ENCODE data around the gene SNAPC1. TPM values are rescaled to one million over a fixed set of nuclear protein-coding genes. Genes with fewer than 3 reads are reported as not detected.

Gene SNAPC1, protein sequence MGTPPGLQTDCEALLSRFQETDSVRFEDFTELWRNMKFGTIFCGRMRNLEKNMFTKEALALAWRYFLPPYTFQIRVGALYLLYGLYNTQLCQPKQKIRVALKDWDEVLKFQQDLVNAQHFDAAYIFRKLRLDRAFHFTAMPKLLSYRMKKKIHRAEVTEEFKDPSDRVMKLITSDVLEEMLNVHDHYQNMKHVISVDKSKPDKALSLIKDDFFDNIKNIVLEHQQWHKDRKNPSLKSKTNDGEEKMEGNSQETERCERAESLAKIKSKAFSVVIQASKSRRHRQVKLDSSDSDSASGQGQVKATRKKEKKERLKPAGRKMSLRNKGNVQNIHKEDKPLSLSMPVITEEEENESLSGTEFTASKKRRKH
- total RNA-seq (1 to 10 TPM; 3.3 to 4.3 TPM), total RNA-seq (5.8 to 8.0 reads per million in 2 donors)

GRCh38 chr14:61761959-61762786, at the start of gene SNAPC1:
Gene SNAPC1, plus strand, starts transcription at chr14:61762420. Its CDS starts 41 bp downstream, at chr14:61762461.
- no peaks in the 10 kb centered on the region for H3K36me3 Mint-ChIP-seq (ENCODE audit: low read depth)
- peak; percentile 93 to 96 (median 95) for DNase-seq
- no peaks in the 10 kb centered on the region for H3K27me3 Mint-ChIP-seq
- H3K9me3 ChIP-seq (ENCODE audit: control insufficient read depth, low read length, poor library complexity, severe bottlenecking), result no peaks in the 10 kb centered on the region
- peak within 1 kb of the TSS; percentile 99 for H3K4me3 Mint-ChIP-seq
- H3K27ac Mint-ChIP-seq, result peak within 1 kb of the TSS; percentile 96
- peak; percentile 96 for ATAC-seq
- peaks cover 33% of the 10 kb centered on the region for H3K4me1 Mint-ChIP-seq

GRCh38 chr14:61713724-61714437, 48.3 kb upstream of the SNAPC1 start:
- no peak for ATAC-seq
- peak overlapping the region; percentile 89 for H3K27ac Mint-ChIP-seq

DNA sequence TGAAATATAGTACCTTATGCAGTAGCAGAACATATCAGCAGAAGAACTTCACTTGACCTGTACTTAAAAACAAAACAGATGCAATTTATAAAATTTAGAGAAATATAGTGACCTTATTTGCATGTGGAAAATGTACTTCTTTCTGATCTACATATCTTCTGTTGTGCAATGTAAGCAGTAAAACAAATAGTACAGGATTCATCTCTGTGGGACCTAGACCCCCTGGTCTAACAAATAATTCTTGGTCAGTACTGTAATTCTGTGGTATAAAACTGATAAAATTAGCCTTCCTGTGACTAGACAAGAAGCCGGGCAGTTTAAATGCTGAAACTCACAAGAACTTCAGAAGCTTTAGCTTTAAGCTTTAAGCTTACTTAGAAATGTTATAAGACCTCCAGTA, 45.3 kb upstream of the SNAPC1 start:
- DNase-seq (no peak), ATAC-seq (no peak)
- Mint-ChIP-seq H3K27ac (peak overlapping the region; percentile 39), H3K27me3 (no peaks in the 10 kb centered on the region), H3K36me3 (ENCODE audit: low read depth) (no peaks in the 10 kb centered on the region), H3K4me1 (peaks cover 44% of the 10 kb centered on the region), H3K4me3 (no peak overlapping the region)
- no peaks in the 10 kb centered on the region for H3K9me3 ChIP-seq (ENCODE audit: control insufficient read depth, low read length, poor library complexity, severe bottlenecking)

More at GRCh38 chr14:61713724-61714437, 48.3 kb upstream of the SNAPC1 start:
- DNase-seq, result no peak
- H3K27me3 Mint-ChIP-seq, result no peaks in the 10 kb centered on the region
- H3K9me3 ChIP-seq (ENCODE audit: control insufficient read depth, low read length, poor library complexity, severe bottlenecking), result no peaks in the 10 kb centered on the region
- peak overlapping the region; percentile 21 for H3K4me3 Mint-ChIP-seq
- H3K4me1 Mint-ChIP-seq, result peaks cover 43% of the 10 kb centered on the region
- no peaks in the 10 kb centered on the region for H3K36me3 Mint-ChIP-seq (ENCODE audit: low read depth)

- no peak overlapping the region for H3K4me3 Mint-ChIP-seq
Measured at GRCh38 chr14:61718039-61718438, 44.2 kb upstream of the SNAPC1 start.

DNA sequence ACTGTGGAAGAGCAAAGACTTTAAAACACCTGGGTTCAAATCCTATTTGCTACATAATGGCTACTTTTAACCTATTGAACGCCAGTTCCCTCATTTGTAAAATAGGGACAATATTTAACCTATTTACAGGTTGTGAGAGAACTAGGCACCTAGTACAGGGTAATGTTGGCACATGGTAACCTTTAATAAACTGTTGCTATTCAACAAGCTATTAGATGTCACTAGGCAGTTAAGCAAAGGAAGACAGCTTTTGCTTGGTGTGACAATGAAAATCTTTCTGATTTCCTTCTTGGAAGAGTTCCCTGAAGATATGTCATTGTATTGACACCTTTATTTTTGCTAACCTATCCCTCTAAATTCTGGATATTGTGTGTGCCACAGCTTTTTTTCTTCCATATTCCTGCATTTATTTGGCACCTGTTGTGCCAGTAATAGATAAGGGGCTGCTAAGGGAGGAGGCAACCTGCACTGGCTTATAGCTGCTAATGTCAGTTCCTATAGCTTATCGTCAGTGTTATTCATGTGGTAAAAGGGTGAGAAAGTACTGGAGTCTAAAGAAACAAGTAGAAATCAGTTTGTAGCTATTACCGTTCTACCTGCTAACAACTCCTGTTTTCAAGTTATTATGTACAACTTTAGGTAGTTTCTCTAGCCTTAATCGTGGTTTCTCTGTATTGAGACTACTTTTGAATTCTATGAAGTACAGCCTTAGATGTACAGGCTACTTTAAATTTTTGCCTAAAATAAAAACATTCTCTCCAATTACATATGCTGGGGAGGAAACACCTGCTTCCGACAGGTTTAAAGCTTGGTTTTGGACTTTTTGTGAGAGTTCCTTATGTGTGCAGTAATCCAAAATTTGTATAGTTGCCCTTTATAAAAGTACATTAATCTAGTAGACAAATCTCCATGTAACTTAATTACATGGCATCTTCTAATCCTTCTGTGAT, 42.6 kb upstream of the SNAPC1 start:
- DNase-seq (no peak), ATAC-seq (peak; percentile 73)
- H3K4me1 Mint-ChIP-seq, result peaks cover 40% of the 10 kb centered on the region
- H3K9me3 ChIP-seq (ENCODE audit: control insufficient read depth, low read length, poor library complexity, severe bottlenecking), result no peaks in the 10 kb centered on the region
- no peaks in the 10 kb centered on the region for H3K27me3 Mint-ChIP-seq
- H3K27ac Mint-ChIP-seq, result peak overlapping the region; percentile 88
- H3K4me3 Mint-ChIP-seq, result peak overlapping the region; percentile 67
- peaks cover 4% of the 10 kb centered on the region for H3K36me3 Mint-ChIP-seq (ENCODE audit: low read depth)

More at GRCh38 chr14:61718039-61718438, 44.2 kb upstream of the SNAPC1 start:
- Mint-ChIP-seq H3K4me1 (peaks cover 37% of the 10 kb centered on the region), H3K27me3 (no peaks in the 10 kb centered on the region), H3K27ac (peak overlapping the region; percentile 88), H3K36me3 (ENCODE audit: low read depth) (no peaks in the 10 kb centered on the region)
- no peak for DNase-seq
- no peak for ATAC-seq
- H3K9me3 ChIP-seq (ENCODE audit: control insufficient read depth, low read length, poor library complexity, severe bottlenecking), result no peaks in the 10 kb centered on the region

DNA sequence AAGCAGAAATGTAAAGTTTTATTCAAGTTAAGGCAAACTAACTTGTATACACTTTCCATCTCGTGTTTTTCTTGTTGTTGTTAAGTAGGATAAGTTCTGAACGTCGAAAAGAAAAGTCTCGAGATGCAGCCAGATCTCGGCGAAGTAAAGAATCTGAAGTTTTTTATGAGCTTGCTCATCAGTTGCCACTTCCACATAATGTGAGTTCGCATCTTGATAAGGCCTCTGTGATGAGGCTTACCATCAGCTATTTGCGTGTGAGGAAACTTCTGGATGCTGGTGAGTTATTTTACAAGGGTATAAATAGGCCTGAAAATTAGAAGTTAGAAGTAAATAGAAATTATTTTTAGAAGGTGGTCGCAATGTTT, 41.9 kb upstream of the SNAPC1 start:
- H3K27me3 Mint-ChIP-seq, result no peaks in the 10 kb centered on the region
- H3K36me3 Mint-ChIP-seq (ENCODE audit: low read depth), result peaks cover 8% of the 10 kb centered on the region
- H3K4me3 Mint-ChIP-seq, result peak overlapping the region; percentile 62

GRCh38 chr14:61720741-61721140, 41.5 kb upstream of the SNAPC1 start:
- H3K4me1 Mint-ChIP-seq, result peaks cover 42% of the 10 kb centered on the region
- no peak for DNase-seq

More for the DNA sequence above, 41.9 kb upstream of the SNAPC1 start:
- Mint-ChIP-seq H3K4me1 (peaks cover 45% of the 10 kb centered on the region), H3K27ac (peak overlapping the region; percentile 88)
- H3K9me3 ChIP-seq (ENCODE audit: control insufficient read depth, low read length, poor library complexity, severe bottlenecking), result no peaks in the 10 kb centered on the region
- DNase-seq (no peak), ATAC-seq (peak; percentile 30)

DNA sequence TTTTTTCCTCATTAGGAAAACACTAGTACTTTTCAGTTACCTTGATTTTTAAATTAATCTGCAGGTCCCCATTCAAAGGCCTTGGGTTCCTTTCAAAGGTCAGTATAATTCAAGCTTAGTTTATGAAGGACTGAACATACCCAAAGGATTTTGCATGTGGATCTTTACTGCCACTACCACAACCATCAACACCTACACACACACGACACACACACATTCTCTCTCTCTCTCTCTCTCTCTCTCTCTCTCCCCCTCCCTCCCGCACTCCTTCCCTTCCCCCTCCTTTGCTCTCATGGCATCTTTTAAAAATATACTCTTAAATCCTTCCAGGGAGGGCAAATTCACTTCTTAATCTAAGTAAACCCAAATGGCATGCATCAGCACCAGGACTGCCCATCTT, 38.1 kb upstream of the SNAPC1 start:
- DNase-seq (no peak), ATAC-seq (no peak)
- Mint-ChIP-seq H3K4me1 (peaks cover 38% of the 10 kb centered on the region), H3K4me3 (no peak overlapping the region), H3K36me3 (ENCODE audit: low read depth) (peaks cover 13% of the 10 kb centered on the region), H3K27ac (peak overlapping the region; percentile 65), H3K27me3 (no peaks in the 10 kb centered on the region)
- no peaks in the 10 kb centered on the region for H3K9me3 ChIP-seq (ENCODE audit: control insufficient read depth, low read length, poor library complexity, severe bottlenecking)

More at GRCh38 chr14:61720741-61721140, 41.5 kb upstream of the SNAPC1 start:
- H3K4me3 Mint-ChIP-seq, result peak overlapping the region; percentile 25
- H3K9me3 ChIP-seq (ENCODE audit: control insufficient read depth, low read length, poor library complexity, severe bottlenecking), result no peaks in the 10 kb centered on the region
- ATAC-seq, result no peak
- H3K36me3 Mint-ChIP-seq (ENCODE audit: low read depth), result peaks cover 8% of the 10 kb centered on the region
- peak overlapping the region; percentile 88 for H3K27ac Mint-ChIP-seq
- H3K27me3 Mint-ChIP-seq, result no peaks in the 10 kb centered on the region

DNA sequence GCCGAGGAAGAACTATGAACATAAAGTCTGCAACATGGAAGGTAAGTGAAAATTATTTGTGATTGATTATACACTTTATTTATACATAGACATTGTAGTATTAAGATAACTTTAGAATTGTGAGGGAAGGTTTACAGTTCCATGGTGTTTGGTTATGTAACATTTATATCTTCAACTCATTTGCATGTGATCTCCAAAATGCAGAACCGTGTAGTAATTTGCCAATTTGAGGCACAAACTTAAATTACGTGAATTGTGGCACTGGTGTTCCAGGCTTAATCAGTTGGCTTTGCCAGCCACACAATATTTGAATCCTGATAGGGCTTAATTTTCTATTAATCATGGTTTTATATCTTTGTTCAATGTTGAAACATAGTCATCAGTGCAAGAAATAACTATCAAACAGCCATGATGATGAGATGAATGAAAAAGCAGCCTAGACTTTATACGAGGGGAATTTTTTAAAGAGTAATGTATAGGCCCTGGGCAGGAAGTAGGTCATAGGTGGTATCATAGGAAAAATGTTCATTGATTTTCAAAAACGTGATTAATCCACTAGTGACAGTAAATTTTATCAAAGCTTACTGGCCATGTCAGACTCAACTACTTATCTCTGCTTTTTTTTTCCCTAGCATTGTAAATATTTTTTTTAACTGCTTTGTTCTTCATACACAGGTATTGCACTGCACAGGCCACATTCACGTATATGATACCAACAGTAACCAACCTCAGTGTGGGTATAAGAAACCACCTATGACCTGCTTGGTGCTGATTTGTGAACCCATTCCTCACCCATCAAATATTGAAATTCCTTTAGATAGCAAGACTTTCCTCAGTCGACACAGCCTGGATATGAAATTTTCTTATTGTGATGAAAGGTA, 35.2 kb upstream of the SNAPC1 start:
- H3K9me3 ChIP-seq (ENCODE audit: control insufficient read depth, low read length, poor library complexity, severe bottlenecking), result no peaks in the 10 kb centered on the region
- H3K36me3 Mint-ChIP-seq (ENCODE audit: low read depth), result peaks cover 13% of the 10 kb centered on the region
- H3K4me3 Mint-ChIP-seq, result no peak overlapping the region
- H3K4me1 Mint-ChIP-seq, result peaks cover 33% of the 10 kb centered on the region
- no peak for DNase-seq
- no peaks in the 10 kb centered on the region for H3K27me3 Mint-ChIP-seq
- peak; percentile 56 for ATAC-seq
- peak overlapping the region; percentile 65 for H3K27ac Mint-ChIP-seq

DNA sequence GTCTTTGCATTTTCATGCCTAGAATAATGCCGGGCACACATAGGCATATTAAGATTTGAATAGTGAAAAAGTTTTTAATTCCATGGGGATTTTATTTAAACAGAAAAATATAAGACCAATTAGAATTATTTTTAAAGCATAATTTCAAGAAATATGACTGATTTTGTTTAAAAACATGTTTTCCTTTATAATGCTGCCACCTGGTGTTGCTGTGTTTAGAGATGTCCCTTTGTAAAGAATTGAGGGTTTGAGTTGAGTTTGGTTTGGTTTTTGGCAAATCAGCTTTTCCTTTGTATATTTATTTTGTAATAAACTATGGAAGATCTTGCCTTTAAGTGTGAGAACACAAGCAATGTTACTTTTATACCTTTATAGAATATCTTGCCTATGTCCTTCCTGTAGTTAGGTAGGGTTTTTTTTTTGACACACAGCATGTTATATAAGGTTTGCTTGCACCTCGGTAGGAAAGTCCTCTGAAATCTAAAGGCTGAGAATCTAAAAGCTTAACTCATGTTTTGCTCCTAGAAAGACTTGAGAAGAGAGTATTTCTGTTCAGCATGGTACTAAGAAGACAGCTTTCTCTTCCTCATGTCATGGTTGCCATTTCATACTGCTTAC, 31.4 kb upstream of the SNAPC1 start:
- ATAC-seq, result no peak
- no peak overlapping the region for H3K4me3 Mint-ChIP-seq

GRCh38 chr14:61733972-61734371, 28.2 kb upstream of the SNAPC1 start:
- Mint-ChIP-seq H3K36me3 (ENCODE audit: low read depth) (peaks cover 5% of the 10 kb centered on the region), H3K4me3 (no peak overlapping the region), H3K27ac (no peak overlapping the region), H3K4me1 (peaks cover 7% of the 10 kb centered on the region), H3K27me3 (no peaks in the 10 kb centered on the region)
- ATAC-seq, result no peak
- no peaks in the 10 kb centered on the region for H3K9me3 ChIP-seq (ENCODE audit: control insufficient read depth, low read length, poor library complexity, severe bottlenecking)
- DNase-seq, result no peak

More for the DNA sequence above, 31.4 kb upstream of the SNAPC1 start:
- H3K27me3 Mint-ChIP-seq, result no peaks in the 10 kb centered on the region
- peaks cover 8% of the 10 kb centered on the region for H3K36me3 Mint-ChIP-seq (ENCODE audit: low read depth)
- peak overlapping the region; percentile 65 for H3K27ac Mint-ChIP-seq
- DNase-seq, result no peak
- H3K9me3 ChIP-seq (ENCODE audit: control insufficient read depth, low read length, poor library complexity, severe bottlenecking), result no peaks in the 10 kb centered on the region
- H3K4me1 Mint-ChIP-seq, result peaks cover 17% of the 10 kb centered on the region

Measured in T-helper 17 cell (primary cell).